ENCODE measurements around the gene GPS1.

GPS1 gene

DNA sequence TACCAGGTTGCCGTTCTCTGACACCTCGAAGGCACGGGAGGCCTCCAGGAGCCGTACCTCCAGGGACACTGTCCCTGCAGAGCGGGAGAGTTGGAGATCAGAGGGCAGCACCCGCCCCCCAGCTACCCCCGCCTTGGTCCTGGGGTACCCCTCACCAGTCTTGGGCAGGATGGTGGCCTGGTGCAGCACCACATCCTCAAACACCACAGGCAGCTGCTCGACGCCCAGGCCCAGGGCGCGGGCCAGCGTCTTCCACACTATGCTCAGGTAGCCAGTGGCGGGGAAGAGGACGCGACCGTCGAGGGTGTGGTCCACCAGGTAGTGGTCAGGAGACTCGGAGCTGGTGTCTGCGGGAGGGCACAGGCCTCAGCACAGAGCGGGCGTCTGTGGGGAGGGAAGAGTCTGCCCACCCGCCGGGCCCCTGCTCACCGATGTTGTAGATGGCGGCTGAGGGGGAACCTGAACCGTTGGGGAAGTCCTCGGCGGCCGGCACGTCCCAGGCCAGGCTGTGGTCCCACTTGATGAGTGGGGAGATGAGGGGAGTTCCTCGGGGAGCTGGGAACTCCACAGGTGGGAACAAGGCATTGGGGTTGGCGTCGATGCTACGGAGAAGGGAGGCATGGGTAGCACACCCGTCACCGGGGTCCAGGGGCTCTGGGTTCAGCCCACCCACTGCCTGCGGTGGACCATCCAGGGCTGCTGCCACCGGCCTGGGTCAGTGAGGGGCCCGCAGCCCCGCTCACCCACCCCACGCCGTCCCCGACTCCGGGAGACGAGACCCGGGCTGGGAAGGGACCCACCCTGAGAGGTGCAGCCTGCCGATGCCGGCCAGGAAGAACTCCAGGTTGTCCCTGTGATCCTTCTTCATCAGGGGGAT lies 36.5 kb downstream of the GPS1 start:
- DNase-seq (ENCODE audit: low read depth) = no peak
- no peak overlapping the region for H3K4me3 ChIP-seq (ENCODE audit: control insufficient read depth, low read depth, low read length)
- TF ChIP-seq, protein P1, sequence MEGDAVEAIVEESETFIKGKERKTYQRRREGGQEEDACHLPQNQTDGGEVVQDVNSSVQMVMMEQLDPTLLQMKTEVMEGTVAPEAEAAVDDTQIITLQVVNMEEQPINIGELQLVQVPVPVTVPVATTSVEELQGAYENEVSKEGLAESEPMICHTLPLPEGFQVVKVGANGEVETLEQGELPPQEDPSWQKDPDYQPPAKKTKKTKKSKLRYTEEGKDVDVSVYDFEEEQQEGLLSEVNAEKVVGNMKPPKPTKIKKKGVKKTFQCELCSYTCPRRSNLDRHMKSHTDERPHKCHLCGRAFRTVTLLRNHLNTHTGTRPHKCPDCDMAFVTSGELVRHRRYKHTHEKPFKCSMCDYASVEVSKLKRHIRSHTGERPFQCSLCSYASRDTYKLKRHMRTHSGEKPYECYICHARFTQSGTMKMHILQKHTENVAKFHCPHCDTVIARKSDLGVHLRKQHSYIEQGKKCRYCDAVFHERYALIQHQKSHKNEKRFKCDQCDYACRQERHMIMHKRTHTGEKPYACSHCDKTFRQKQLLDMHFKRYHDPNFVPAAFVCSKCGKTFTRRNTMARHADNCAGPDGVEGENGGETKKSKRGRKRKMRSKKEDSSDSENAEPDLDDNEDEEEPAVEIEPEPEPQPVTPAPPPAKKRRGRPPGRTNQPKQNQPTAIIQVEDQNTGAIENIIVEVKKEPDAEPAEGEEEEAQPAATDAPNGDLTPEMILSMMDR (conservative IDR thresholded peaks at IDR 0.05; ENCODE audit: control insufficient read depth, insufficient read depth, low read depth, low read length) = no peak

GRCh38 chr17:82088838-82089722 lies 37.4 kb downstream of the GPS1 start:
- TF ChIP-seq, protein P1 (conservative IDR thresholded peaks at IDR 0.05; ENCODE audit: control insufficient read depth, insufficient read depth, low read depth, low read length) = no peak
- DNase-seq (ENCODE audit: low read depth) = no peak
- H3K4me3 ChIP-seq (ENCODE audit: control insufficient read depth, low read depth, low read length) = no peak overlapping the region

DNA sequence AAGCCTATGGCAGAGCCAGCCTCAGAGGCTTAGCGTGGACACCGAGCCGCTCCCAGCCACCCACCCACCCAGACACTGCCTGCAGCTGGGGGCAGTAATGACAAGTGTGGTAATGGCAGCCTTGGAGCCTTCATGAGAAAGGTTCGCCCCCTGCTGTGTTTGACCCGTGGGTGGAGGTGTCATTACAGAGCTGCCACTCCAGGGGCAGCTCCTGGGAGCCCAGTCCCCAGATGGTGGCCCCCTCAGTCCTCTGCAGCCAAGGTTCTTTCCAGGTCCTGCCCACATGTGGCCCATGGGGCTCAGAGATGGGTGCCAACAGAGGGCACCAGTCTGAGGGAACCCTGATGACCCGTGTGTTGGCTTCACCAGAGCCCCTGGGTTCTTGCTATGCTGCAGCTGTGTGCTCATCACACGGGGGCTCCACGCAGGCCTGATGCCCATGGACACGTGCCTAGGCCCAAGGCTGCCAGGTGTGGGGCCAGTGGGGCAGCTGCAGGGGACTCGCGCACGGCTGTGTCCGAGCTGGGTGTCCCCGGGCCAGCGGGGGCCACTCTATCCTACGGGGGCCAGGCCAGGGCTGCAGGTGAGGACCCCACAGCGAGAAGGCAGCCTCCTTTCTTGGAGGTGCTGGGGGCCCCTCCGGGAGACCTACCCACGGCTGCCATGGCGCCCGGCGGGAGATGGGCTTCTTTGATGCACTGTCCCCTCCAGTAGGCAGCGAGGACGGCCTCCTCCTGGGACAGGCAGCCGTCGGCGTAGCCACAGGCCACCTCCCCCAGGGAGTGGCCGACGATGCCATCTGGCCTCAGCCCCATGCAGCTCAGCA lies 38.2 kb downstream of the GPS1 start:
- TF ChIP-seq, protein P1 (conservative IDR thresholded peaks at IDR 0.05; ENCODE audit: control insufficient read depth, insufficient read depth, low read depth, low read length) = no peak
- no peak overlapping the region for H3K4me3 ChIP-seq (ENCODE audit: control insufficient read depth, low read depth, low read length)
- no peak for DNase-seq (ENCODE audit: low read depth)

- H3K4me3 ChIP-seq (ENCODE audit: control insufficient read depth, low read depth, low read length) = no peak overlapping the region
- no peak for DNase-seq (ENCODE audit: low read depth)
- TF ChIP-seq, protein P1 (conservative IDR thresholded peaks at IDR 0.05; ENCODE audit: control insufficient read depth, insufficient read depth, low read depth, low read length) = no peak
These were observed 39.0 kb downstream of the GPS1 start for GRCh38 chr17:82090549-82091263.

- DNase-seq (ENCODE audit: low read depth) = no peak
- TF ChIP-seq, protein P1 (conservative IDR thresholded peaks at IDR 0.05; ENCODE audit: control insufficient read depth, insufficient read depth, low read depth, low read length) = no peak
- no peak overlapping the region for H3K4me3 ChIP-seq (ENCODE audit: control insufficient read depth, low read depth, low read length)
These were observed 39.8 kb downstream of the GPS1 start for GRCh38 chr17:82091264-82092066.
